IPS-20b (cell line): Measurements from ENCODE around the gene CDKN2A.

Experiments used
- H3K27ac ChIP-seq: one replicate; pipeline ENCODE4 v1.5.1; 2013; ENCODE audit warnings: low read length
- H3K27me3 ChIP-seq: 2 replicates; pipeline ENCODE4 v1.6.1; 2013; ENCODE audit warnings: mild to moderate bottlenecking, low read length, inconsistent platforms; ENCODE audit not compliant: insufficient read depth
- H3K36me3 ChIP-seq: 2 replicates; pipeline ENCODE4 v1.6.1; 2013; ENCODE audit warnings: low read depth, mild to moderate bottlenecking, inconsistent platforms, low read length, moderate library complexity; ENCODE audit not compliant: insufficient read depth
- H3K4me1 ChIP-seq: 2 replicates; pipeline ENCODE4 v1.6.1; 2013; ENCODE audit warnings: mild to moderate bottlenecking, control low read depth, inconsistent platforms, low read length, moderate library complexity; ENCODE audit not compliant: insufficient read depth
- H3K4me3 ChIP-seq: 2 replicates; pipeline ENCODE4 v1.5.1; 2013; ENCODE audit warnings: mild to moderate bottlenecking, low read length, inconsistent platforms
- H3K9ac ChIP-seq: 2 replicates; pipeline ENCODE4 v1.6.1; 2013; ENCODE audit warnings: low read depth, mild to moderate bottlenecking, inconsistent platforms, low read length, moderate library complexity
- H3K9me3 ChIP-seq: 2 replicates; pipeline ENCODE4 v1.6.1; 2013; ENCODE audit warnings: mild to moderate bottlenecking, low read depth, low read length, inconsistent platforms; ENCODE audit not compliant: insufficient read depth

The CDKN2A gene

DNA sequence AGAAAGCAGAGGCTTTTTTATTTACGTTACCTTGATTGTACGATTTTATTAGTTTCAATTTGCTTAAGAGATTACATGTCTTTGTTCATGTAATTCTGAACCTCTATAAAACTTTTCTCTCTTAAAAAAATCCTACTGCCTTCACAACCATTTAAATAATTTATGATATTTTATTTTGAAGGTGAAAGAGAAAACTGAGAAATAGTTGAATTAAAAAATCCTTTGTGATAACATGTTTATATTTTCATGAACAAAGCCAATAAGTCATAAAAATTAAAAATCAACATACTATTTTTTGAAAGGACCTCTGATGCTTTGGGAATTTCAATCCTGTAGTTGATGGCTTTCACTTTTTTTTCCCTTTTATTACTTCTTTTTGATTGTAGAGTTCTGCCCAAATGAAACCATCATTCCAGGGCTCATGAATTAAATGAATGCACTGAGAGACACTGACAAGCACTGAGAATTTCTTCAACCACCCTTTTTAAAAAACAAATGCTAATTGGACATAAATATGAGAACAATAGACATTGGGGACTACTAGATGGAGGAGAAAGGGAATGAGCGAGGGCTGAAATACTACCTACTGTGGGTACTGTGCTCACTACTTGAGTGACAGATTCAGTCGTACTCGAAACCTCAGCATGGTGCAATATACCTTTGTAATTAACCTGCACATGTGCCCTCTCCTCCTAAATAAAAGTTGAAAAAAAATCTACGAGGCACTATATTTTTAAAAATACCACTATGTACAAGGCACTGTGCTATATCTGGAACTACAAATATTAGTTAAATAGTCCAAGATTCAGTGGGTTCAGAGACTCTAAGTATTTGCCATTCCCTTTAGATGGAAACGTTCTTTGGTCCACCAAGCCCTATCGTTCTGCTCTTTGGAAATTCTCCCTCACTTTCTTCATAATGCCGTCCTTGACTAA, 5.9 kb downstream of the CDKN2A start:
- H3K27ac ChIP-seq: no peak overlapping the region
- no peak overlapping the region for H3K4me3 ChIP-seq
- peaks cover 100% of the 10 kb centered on the region for H3K27me3 ChIP-seq

DNA sequence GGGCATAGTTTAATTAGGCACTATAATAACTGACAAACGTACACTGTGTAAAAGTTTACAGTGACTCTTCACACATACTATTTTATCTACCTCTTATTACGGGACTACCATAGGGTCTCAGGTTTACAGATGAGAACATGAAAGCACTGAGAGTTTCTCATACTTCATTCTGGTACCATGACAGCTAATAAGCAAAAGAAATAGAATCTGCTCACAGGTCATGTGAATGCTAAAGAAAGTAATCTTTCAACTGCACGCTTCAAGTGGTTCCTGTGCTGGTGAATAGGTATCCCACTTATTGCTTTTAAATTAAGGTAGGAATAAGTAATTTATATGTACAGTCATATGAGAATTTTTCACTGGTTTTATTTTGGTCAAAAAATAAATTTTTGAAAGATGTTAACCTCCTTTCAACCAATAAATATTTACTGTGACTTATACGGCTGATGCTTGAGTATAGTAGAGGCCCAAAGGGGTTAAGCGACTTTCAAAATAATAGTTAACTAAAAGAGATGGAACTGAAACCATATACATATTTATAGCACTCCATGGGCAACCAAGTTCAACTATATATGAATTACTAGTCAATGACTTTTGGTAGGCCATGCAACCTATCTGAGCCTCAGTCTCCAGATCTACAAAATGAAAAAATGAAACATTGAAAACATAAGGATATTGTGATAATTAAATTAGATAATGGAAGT, 8.1 kb downstream of the CDKN2A start:
- no peak overlapping the region for H3K4me3 ChIP-seq
- H3K27ac ChIP-seq: no peak overlapping the region
- no peak overlapping the region for H3K9ac ChIP-seq
- peaks cover 3% of the 10 kb centered on the region; the same call in 1 of the 2 replicates for H3K4me1 ChIP-seq
- no peaks in the 10 kb centered on the region for H3K9me3 ChIP-seq
- no peaks in the 10 kb centered on the region for H3K36me3 ChIP-seq
- peaks cover 100% of the 10 kb centered on the region for H3K27me3 ChIP-seq

More for the DNA sequence above, 5.9 kb downstream of the CDKN2A start:
- no peak overlapping the region for H3K9ac ChIP-seq
- peaks cover 3% of the 10 kb centered on the region; the same call in 1 of the 2 replicates for H3K4me1 ChIP-seq
- no peaks in the 10 kb centered on the region for H3K36me3 ChIP-seq
- no peaks in the 10 kb centered on the region for H3K9me3 ChIP-seq

DNA sequence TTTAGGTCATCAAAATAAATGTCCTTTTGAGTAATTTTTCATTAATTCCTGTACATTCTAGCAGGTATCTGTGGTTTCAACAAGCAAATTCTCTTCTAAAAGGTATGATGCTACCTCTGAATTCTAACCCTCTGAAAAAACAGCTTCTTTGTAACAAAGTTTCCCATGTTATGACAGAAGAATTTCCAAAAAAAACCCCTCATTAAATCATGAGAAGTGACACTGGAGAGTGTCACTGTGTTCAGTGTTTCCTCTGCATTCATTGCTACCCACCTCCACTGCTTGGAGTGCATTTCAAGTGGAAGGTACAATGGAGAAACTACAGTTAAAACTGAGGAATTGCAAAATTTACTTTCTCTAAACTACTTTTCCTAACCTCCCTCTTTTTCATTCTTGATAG, 10.1 kb downstream of the CDKN2A start:
- Histone ChIP-seq H3K36me3 (no peaks in the 10 kb centered on the region), H3K4me1 (no peaks in the 10 kb centered on the region), H3K27ac (no peak overlapping the region), H3K9ac (no peak overlapping the region), H3K9me3 (no peaks in the 10 kb centered on the region), H3K27me3 (peaks cover 97% of the 10 kb centered on the region), H3K4me3 (no peak overlapping the region)

DNA sequence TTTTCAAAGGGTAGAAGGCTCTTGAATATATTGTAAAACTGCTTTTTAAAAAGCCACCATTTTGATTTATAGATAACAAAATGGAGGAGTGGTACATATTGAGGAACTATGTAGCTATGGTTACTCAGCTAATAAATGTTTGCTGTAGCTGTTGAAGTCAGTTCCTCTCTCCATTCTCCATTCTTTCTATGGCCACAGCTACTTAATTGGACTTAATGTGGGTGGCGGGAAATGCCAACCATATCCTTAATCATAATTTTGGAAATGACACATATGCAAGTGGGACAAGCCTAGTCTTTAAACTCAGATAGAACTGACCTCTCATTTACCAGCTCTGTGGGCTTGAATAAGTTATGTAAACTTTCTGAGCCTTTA, 10.6 kb downstream of the CDKN2A start:
- Histone ChIP-seq H3K27me3 (peaks cover 97% of the 10 kb centered on the region), H3K4me3 (no peak overlapping the region), H3K27ac (no peak overlapping the region), H3K9ac (no peak overlapping the region), H3K36me3 (no peaks in the 10 kb centered on the region), H3K9me3 (no peaks in the 10 kb centered on the region), H3K4me1 (no peaks in the 10 kb centered on the region)

DNA sequence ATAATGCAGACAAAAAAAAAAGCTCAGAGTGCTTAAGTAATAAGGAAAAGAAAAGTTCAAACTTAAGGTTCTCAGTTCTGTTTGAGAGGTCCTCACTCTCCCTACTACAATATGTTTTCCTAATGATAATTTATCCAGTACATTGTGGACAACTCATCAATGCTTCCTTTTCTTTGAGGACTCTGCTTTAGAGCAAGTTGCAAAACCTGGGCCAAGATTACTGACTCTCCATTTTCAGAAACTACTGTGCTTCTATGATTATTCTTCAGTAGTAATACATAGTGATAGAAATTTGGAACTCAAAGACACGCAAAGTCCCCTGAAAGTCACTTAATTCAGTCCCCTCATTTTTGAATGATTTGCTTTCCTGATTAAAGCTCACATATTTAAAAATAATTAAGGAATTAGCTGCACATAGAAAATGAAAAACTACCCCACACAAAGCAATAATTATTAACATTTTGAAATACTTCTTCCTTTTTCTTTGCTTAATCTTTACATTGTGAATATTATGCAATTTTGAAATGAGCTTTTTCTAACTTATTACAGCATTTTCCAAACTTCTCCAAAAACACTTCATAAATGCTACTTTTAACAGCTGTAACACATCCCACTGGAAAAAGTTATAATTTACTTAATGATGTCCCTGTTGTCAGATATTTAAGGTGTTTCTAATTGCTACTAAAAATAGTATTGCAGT, 11.2 kb downstream of the CDKN2A start:
- Histone ChIP-seq H3K27me3 (peaks cover 97% of the 10 kb centered on the region), H3K4me1 (no peaks in the 10 kb centered on the region), H3K4me3 (no peak overlapping the region), H3K9me3 (no peaks in the 10 kb centered on the region), H3K27ac (no peak overlapping the region), H3K36me3 (no peaks in the 10 kb centered on the region), H3K9ac (no peak overlapping the region)

DNA sequence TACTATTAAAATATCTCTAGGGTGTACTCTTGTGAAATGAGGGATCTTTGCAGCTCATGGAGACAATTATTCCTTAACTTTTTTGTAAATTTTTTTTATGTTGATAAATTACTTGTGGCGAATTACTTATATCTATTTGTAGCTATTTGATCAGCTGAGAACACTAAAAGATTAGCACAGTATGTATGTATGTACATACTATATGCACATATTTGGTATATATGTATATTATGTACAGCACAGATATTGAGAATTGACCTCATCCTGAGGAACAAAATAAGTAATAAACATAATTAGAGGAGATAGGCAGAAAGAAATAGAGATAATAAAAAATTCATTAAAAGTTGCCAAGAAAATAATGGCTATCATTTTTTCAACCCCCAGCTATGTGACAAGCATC, 11.8 kb downstream of the CDKN2A start:
- Histone ChIP-seq H3K27ac (no peak overlapping the region), H3K4me3 (no peak overlapping the region), H3K9me3 (no peaks in the 10 kb centered on the region), H3K9ac (no peak overlapping the region), H3K36me3 (no peaks in the 10 kb centered on the region), H3K4me1 (no peaks in the 10 kb centered on the region), H3K27me3 (peaks cover 97% of the 10 kb centered on the region)

DNA sequence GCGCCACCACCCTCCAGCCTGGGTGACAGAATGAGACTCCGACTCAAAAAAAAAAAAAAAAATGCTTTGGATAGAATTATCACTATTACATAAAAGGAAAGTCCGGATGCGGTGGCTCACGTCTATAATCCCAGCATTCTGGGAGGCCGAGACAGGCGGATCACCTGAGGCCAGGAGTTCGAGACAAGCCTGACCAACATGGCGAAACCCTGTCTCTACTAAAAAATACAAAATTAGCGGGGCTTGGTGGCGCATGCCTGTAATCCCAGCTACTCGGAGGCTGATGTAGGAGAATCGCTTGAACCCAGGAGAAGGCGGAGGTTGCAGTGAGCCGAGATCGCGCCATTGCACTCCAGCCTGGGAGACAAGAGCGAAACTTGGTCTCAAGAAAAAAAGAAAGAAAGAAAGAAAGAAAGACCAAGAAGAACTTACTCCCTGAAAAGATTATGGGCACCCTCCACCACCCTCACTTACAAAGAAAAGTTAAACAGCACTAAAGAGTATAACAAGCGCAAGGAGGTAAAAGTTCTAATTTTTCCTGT, 17.8 kb downstream of the CDKN2A start:
- Histone ChIP-seq H3K9me3 (no peaks in the 10 kb centered on the region), H3K27ac (no peak overlapping the region), H3K36me3 (no peaks in the 10 kb centered on the region), H3K4me3 (no peak overlapping the region), H3K27me3 (peaks cover 97% of the 10 kb centered on the region), H3K4me1 (no peaks in the 10 kb centered on the region), H3K9ac (no peak overlapping the region)

DNA sequence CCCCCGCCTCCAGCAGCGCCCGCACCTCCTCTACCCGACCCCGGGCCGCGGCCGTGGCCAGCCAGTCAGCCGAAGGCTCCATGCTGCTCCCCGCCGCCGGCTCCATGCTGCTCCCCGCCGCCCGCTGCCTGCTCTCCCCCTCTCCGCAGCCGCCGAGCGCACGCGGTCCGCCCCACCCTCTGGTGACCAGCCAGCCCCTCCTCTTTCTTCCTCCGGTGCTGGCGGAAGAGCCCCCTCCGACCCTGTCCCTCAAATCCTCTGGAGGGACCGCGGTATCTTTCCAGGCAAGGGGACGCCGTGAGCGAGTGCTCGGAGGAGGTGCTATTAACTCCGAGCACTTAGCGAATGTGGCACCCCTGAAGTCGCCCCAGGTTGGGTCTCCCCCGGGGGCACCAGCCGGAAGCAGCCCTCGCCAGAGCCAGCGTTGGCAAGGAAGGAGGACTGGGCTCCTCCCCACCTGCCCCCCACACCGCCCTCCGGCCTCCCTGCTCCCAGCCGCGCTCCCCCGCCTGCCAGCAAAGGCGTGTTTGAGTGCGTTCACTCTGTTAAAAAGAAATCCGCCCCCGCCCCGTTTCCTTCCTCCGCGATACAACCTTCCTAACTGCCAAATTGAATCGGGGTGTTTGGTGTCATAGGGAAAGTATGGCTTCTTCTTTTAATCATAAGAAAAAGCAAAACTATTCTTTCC, 19.3 kb downstream of the CDKN2A start:
- Histone ChIP-seq H3K4me3 (peak overlapping the region; percentile 61), H3K36me3 (no peaks in the 10 kb centered on the region), H3K27me3 (peaks cover 100% of the 10 kb centered on the region), H3K4me1 (no peaks in the 10 kb centered on the region), H3K27ac (no peak overlapping the region), H3K9ac (no peak overlapping the region), H3K9me3 (no peaks in the 10 kb centered on the region)

DNA sequence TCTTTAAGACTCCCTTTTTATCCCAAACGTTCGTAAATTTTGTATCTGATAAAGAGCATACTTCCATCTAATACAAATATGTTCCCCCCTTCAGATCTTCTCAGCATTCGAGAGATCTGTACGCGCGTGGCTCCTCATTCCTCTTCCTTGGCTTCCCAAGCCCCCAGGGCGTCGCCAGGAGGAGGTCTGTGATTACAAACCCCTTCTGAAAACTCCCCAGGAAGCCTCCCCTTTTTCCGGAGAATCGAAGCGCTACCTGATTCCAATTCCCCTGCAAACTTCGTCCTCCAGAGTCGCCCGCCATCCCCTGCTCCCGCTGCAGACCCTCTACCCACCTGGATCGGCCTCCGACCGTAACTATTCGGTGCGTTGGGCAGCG, 19.9 kb downstream of the CDKN2A start:
- Histone ChIP-seq H3K4me3 (peak overlapping the region; percentile 61), H3K36me3 (no peaks in the 10 kb centered on the region), H3K9ac (no peak overlapping the region), H3K9me3 (peaks cover 2% of the 10 kb centered on the region; the same call in 1 of the 2 replicates), H3K27ac (no peak overlapping the region), H3K27me3 (peaks cover 100% of the 10 kb centered on the region), H3K4me1 (no peaks in the 10 kb centered on the region)

DNA sequence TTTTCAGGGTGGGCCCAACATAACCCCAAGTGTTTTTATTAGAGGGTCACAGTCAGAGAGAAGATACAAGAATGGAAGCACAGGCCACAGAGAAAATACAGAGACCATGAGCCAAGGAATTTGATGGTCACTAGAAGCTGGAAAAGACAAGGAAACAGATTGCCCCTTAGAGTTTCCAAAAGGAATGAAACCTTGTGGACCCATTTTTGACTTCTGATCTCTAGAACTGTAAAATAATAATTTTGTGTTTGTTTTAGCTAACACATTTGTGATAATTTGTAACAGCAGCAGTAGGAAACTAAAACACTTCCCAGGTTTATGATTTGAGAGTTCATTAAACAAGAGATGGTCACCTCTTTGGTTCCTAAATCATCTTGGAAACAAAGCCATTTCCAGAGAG, 21.8 kb downstream of the CDKN2A start:
- no peak overlapping the region for H3K4me3 ChIP-seq
- H3K9me3 ChIP-seq: peaks cover 4% of the 10 kb centered on the region; the same call in 1 of the 2 replicates
- H3K27ac ChIP-seq: no peak overlapping the region
- peaks cover 100% of the 10 kb centered on the region for H3K27me3 ChIP-seq
- H3K4me1 ChIP-seq: 0 out of 2 replicates have a peak, but pooled peaks cover 4% of the 10 kb centered on the region
- no peak overlapping the region for H3K9ac ChIP-seq
- no peaks in the 10 kb centered on the region for H3K36me3 ChIP-seq
